ENCODE measurements around the gene CCDC86.
A peak's percentile ranks its signal among the peaks of the same experiment; 100 is the strongest.
"Not testable (repeated sequence)": the region's sequence is repeated elsewhere in the genome, so short reads cannot be mapped to it uniquely, and the experiment has no call there.

CCDC86 gene, protein sequence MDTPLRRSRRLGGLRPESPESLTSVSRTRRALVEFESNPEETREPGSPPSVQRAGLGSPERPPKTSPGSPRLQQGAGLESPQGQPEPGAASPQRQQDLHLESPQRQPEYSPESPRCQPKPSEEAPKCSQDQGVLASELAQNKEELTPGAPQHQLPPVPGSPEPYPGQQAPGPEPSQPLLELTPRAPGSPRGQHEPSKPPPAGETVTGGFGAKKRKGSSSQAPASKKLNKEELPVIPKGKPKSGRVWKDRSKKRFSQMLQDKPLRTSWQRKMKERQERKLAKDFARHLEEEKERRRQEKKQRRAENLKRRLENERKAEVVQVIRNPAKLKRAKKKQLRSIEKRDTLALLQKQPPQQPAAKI

DNA sequence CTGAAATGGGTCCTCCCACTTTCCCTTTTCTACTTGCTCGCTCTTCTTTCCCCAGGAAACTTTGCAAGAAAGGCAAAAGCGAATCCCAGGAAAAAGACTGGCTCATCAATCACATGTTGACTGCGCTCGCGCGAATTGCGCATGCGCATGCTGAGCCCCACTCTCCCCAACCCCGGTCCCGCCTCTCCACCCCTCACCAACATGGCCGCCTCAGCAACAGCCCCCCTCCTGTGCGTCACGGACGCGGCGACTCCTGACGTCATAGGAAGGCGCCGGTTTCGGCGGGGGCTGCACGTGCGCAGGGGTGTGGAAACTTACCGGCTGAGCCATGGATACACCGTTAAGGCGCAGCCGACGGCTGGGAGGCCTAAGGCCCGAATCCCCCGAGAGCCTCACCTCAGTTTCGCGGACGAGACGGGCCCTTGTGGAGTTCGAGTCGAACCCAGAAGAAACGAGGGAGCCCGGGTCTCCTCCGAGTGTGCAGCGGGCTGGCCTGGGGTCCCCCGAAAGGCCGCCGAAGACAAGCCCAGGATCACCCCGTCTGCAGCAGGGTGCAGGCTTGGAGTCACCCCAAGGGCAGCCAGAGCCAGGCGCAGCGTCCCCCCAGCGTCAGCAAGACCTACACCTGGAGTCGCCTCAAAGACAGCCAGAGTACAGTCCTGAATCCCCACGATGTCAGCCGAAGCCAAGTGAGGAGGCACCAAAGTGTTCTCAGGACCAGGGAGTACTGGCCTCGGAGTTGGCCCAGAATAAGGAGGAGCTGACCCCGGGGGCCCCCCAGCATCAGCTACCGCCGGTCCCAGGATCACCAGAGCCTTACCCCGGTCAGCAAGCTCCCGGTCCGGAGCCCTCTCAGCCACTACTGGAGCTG is at the start of gene CCDC86:
Gene CCDC86, plus strand, starts transcription at position 317 of the 871 bp plus-strand sequence. Its CDS starts 12 bp downstream, at position 329.
- DNase-seq (ENCODE audit: low read depth in 1 of 2, low spot score in 1 of 2), result peak; percentile 96 to 99

DNA sequence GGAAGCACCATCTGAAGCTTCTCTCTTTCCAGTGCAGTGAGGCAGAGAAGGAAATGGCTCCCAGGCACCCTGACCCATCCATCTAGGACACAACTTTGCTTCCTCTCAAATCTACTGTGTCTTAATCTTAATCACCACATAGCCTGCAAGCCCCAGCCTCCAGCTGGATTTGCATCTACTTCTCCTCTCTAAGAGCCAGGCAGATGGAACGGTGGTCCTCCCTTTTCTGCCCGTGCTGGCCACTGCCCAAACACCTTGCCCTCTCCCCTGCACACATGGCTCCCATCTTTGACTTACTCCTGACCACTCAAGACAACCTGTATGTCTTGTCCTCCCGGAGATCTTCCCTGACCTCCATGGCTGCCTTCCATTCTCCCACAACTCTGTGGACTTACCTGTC is 49.4 kb upstream of the CCDC86 start:
- DNase-seq (ENCODE audit: low read depth in 1 of 2, low spot score in 1 of 2), result no peak

DNA sequence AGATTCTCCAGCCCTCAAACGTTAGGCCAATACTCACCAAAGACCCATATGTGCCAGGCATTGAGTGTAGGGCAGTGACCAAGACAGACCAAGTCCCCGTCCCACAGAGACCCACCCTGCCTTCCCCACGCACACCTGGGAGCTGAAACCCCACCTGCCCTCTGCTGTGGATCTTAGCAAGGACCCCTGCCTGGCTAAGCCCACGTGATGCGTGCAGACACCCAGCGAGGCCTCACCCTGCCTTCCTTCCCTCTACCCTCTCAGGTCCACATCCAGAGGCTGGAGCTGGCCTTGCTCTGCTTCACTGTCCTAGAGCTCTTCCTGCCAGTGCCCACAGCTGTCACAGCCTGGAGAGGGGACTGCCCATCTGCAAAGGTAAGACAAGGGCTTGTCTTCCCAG is 46.6 kb upstream of the CCDC86 start:
- DNase-seq (ENCODE audit: low read depth in 1 of 2, low spot score in 1 of 2), result no peak

DNA sequence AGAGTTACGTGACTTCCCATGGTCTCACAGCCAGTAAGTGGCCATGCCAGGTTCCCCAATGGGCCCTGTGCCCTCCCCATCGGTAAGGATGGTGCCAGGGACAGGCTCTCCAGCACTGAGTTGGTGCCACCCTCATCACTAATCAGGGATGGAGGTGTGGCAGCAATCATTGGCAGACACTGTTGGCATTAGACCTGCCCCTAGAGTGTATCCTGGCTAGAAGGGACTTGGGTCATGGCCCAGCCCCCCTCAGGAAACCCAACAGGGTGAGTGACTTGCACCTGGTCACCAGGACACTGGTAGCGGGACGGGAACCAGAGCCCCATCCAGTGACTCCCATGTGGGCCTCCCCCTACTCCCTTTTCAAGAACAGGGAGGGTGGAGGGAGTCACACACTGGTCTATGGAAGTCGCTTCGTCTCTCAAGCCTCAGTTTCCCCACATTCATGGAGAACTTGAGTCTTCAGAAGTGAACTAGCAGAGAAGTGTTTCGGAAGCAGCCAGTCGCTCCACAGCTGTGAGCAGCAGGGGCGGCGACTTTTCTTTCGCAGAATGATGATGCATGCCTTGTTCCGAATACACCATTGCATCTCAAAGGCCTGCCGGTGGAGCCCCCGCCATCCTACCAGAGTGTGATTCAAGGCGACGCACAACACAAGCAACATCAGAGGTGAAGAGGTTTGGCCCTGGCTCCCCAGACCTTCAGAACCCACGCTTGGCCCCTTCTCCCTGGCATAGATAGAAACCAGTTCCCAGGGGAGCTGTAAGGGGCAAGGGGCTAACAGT is 43.9 kb upstream of the CCDC86 start:
- DNase-seq (ENCODE audit: low read depth in 1 of 2, low spot score in 1 of 2), result no peak

DNA sequence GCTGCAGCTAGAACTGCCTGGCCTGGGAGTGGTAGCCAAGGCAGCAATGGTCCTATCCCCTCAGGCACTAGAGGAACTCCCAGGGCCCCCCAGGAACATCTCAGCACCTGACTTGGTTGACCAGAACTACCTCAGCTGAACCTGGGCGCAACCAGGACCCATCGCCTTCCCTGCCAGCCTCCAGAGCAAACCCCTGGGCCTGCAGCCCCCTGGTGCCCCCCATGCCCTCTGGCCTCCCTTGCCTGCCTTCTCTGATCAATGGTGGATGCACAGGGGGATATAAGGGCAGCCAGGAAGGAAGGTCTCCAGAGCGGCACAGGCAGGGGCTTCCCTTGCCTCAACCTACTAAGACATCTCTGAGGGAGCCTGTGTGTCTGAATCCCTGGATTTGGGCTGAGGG is 43.3 kb upstream of the CCDC86 start:
- DNase-seq (ENCODE audit: low read depth in 1 of 2, low spot score in 1 of 2), result no peak

DNA sequence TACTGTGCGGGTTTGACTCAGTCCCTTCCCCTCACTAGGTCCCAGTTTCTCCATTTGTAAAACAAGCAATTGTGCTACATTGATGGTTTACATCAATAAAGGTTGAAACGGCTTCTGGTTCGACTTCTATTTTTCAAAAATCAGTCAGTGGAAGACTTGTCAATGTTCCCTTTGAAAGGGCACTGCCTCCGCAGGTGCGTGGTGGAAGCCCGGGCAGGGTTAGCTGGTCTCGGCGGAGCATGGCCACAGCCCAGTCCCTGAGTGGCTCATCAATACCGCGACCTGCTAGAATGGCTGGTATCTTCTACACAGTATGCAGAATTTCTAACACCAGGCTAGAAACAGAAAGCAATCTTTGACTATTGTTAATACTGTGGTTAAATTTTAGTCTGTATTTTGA is 40.7 kb upstream of the CCDC86 start:
- no peak for DNase-seq (ENCODE audit: low read depth in 1 of 2, low spot score in 1 of 2)

DNA sequence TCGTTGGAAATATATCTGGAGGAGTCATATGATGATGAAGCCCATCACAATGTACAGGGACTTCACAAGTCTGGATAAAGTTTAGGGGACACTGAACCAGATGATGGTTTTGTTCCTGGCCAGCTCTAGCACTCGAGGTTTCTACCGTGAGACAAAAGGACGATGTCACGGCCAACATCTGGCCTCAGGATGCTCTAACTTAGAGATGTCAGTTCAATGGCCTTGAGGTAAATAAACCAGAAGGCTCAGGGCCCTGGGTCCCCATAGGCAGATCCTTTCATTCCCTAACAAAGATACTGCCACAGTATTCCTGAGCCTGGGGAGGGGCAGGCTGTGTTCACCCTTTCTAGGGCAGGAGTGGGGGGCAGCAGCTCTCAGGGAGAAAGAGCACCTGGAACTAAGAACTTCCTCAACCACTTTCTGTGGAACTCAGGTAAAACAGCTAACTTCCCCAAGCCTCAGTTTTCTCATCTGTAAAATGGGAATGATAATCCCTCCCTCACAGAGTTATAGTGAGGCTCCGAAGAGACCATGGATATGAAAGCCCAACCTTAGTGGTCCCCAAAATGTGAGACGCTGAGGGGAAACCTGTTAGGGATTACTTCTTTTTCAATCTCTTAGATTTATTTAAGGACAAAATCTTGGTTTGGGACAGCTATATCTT is 38.5 kb upstream of the CCDC86 start:
- DNase-seq (ENCODE audit: low read depth in 1 of 2, low spot score in 1 of 2), result no peak

DNA sequence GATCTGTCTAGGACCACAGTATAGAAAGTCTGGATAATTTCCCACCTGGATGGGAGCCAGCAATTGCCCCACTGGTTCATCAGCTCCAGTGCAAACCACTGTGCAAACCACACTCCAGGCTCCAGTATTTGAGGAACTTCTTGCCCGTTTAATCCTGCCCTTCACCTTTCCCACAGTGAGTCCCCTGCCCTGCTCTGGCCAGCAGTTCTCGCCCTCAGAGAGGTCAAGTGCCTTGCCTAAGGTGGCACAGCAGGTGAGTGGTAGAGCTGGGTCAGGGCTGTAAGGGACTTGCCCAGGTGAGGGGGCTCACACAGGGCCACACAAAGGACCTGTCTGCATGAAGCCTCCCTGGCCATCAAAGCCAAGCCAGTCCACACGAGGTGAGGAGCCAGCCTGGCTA is 32.7 kb upstream of the CCDC86 start:
- no peak for DNase-seq (ENCODE audit: low read depth in 1 of 2, low spot score in 1 of 2)

DNA sequence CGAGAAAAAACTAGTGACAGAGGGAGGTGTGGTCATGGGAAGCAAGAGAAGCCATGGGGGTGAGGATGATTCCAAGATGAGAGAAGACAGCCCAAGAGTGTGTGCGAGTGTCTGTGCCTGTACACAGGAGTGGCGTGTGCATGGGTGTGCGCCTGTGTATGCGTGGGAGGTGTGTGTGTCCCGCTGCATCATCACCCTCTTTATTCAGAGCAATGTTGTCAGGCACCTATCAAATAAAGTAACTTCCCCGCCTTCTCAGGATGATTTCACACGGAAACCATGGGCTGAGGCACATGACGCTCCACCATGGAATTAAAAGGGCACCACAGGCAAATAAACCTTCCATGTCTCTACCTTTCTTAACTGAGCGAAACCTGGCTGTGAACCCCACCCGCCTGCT is 32.2 kb upstream of the CCDC86 start:
- DNase-seq (ENCODE audit: low read depth in 1 of 2, low spot score in 1 of 2), result no peak

DNA sequence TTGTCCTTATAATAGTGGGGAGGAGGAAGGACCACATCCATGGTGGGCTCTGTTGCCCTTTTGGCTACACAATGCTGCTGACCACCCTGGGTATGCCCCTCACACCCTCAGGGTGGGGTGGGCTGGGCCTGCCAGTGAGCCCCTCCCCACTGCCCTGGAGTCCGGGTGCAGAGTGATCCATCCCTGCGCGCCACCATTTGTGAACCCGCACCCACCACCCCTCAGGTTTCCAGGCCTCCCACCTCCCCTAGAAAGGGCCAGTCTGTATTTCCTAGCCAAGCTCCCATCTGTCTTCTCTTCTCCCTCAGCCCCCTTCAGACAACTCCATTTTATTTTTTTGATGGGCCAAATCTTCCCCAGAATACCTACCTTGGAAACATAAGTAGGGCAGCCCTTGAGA is 31.8 kb upstream of the CCDC86 start:
- no peak for DNase-seq (ENCODE audit: low read depth in 1 of 2, low spot score in 1 of 2)

DNA sequence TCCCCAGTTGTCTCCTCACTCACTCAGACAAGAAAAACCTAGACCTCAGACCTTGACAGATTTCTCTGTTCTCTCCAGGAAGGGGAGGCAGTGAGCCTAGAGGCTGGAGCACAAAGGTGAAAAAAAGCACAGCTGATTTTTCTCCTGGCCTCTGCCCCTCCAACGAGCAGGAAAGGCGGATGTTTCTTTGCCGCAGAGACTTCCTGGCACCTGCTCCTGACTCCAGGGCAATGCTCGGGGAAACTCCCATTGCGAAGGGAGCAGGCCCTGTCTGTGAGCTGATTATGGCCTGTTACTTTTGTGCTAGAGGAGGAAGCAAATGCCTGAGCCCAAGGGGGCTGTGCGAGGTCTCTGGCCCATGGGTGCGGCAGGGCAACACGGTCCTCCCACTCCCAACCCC is 31.3 kb upstream of the CCDC86 start:
- DNase-seq (ENCODE audit: low read depth in 1 of 2, low spot score in 1 of 2), result no peak

DNA sequence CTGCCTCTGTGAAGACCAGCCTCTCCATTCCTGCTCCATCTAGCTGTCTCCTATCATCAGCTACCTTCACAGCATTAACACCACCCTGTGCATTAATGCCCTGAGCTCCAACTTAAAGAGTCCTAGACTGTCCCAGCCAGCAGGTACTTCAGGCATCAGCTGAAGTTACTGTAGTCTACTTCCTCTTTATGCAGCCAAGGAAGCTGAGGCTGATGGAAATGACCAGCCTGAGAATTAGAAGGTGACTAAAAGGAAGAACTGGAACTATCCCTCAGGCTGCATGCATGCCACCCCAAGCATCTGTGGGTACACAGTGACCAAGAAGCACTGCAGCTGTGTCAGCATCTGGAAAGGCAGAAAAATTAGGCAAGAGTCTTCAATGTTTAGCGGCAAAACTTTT is 28.6 kb upstream of the CCDC86 start:
- no peak for DNase-seq (ENCODE audit: low read depth in 1 of 2, low spot score in 1 of 2)

DNA sequence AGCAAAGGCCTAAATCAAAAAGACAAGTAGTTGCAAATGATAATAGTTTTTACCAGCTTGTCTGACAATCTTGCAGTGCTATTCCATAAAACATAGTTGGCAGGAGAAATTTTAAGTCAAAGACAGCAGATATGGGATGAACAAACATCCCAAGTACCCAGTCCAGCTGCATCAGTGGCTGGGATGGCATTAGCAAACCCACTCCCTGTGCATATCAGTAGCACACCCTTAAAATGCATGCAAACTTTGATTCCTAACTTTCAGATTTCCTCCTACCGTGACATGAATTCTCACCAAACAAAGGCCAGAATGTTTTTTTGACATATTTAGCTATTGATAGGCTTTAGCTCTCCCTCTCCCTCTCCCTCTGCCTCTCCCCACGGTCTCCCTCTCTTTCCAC is 27.8 kb upstream of the CCDC86 start:
- no peak for DNase-seq (ENCODE audit: low read depth in 1 of 2, low spot score in 1 of 2)

DNA sequence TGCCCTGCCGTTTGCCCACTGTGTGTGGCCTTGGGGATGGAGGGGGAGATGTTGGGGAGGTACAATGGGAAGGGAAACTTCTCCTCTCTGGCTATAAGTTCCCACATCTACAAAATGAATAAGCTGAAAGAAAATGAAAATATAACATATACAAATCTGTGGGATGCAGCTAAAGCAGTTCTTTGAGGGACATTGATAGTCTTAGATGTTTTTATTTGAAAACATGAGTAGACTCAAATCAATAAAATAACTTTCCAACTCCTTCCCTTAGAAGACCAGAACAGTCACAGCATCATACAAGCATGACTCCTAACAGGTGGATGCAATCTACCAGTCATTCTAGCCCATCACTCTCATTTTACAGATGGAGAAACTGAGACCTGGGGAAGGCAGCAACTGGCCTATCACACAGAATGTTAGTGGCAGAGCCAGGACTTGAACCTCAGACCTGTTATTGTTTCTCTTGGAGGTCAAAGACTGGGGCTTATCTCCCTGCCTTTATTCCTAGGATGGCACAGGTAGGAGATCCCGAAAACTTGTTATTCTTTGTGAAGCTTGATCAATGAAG is 25.2 kb upstream of the CCDC86 start:
- no peak for DNase-seq (ENCODE audit: low read depth in 1 of 2, low spot score in 1 of 2)

DNA sequence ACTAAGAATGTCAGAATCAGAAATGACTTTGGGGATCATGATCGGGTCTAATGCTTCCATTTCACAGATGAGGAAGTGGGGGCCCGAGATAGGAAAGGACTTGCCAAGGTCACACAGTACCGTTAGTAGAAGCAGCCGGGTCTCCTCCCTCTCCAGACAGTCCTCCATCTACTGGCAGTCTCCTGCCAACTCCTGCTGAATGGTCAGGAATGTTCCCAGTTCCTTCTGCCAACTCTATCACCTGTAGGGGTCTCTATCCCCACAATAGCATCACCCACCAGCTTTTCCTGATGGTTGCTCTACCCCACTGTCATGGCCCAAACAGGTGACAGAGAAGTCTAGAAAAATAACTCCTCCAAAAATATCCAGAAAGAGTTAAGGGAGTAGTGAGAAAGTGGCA is 23.9 kb upstream of the CCDC86 start:
- no peak for DNase-seq (ENCODE audit: low read depth in 1 of 2, low spot score in 1 of 2)

DNA sequence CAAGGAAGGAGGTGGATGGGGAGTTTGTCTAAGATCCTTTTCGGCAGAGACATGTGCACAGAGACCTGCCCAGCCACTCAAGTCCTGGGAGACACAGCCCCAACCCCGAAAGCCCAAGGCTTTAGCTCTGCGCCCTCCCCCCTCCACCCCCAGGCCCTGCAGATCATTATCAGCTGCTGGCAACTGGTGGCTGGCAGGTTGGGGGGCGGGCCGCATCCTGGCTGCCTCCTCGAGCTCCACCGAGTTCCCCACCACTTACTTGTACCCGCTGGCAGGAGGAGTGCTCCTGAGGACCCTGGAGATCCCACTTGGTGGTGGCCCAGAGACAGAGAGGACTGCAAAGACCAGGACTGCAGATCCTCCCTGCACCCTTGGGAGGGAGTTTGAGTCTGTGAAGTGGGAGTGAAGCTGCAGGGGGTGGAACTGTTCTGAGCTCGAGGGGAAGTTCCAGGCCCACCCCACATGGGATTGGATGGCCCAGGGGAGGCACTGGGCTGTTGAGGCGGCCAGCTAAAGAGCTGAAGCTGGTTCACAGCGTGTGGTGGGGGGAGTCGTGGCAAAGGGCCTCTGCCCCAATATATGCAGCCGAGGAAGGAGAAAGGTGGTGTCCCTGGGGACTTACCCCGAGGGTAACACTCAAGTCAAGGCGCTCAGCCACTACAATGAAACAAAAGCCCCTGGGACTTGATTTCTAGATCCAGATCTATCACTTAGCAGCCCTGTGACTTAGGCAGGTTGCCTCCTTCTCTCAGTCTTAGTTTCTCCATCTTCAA is 19.9 kb upstream of the CCDC86 start:
- no peak for DNase-seq (ENCODE audit: low read depth in 1 of 2, low spot score in 1 of 2)

DNA sequence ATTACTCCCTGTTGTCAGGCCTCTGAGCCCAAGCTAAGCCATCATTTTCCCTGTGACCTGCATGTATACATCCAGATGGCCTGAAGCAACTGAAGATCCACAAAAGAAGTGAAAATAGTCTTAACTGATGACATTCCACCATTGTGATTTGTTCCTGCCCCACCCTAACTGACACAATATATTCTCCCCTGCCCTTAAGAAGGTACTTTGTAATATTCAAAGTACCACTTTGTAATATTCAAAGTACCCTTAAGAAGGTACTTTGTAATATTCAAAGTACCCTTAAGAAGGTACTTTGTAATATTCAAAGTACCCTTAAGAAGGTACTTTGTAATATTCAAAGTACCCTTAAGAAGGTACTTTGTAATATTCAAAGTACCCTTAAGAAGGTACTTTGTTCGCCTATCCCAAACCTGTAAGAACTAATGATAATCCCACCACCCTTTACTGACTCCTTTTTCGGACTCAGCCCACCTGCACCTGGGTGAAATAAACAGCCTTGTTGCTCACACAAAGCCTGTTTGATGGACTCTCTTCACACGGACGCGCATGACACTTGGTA is 18.1 kb upstream of the CCDC86 start:
- not testable (repeated sequence) for DNase-seq (ENCODE audit: low read depth in 1 of 2, low spot score in 1 of 2)

DNA sequence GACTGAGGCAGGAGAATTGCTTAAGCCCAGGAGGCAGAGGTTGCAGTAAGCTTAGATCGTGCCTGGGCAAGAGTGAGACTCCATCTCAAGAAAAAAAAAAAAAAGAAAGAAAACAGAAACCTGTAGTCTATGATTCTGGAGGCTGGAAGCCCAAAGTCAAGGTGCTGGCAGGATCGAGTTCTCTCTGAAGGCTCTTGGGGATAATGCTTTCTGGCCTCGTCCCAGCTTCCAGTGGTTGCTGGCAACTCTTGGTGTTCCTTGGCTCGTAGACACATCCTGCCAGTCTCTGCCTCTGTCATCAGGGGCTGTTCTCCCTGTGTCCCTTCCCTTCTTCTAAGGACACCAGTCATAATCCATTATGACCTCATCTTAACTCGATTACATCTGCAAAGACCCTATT is 16.8 kb upstream of the CCDC86 start:
- DNase-seq (ENCODE audit: low read depth in 1 of 2, low spot score in 1 of 2), result no peak

DNA sequence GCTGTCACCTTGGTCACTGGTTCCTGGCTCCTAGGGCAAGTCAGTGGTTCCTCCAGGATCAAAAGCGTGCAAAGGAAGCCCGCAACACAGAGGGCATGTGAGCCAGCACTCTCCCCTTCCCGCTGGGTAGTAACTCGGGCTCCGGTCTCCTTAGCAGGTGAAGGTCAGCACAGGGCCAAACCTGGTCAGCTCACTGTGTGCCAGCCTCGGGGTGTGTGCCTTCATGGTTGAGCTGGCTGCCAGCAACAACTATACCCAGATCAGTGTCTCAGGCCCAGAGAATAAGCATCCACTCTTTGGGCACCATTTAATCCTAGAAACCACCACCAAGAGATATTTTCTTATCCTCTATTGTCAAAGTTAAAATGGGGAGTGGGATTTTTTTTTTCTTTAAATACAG is 16.1 kb upstream of the CCDC86 start:
- no peak for DNase-seq (ENCODE audit: low read depth in 1 of 2, low spot score in 1 of 2)
